GM12878 (cell line): Measurements from ENCODE around the gene CAVIN4.

ENCODE experiments used
- CHD4 ChIP-seq: fragments of 200-600 bp; sonication (generic); IDR thresholded peaks from 2 replicates; pipeline ENCODE4 v1.6.1; 2016; ENCODE audit warnings: mild to moderate bottlenecking
- CTCF ChIP-seq, 3 experiments: IDR thresholded peaks in 2 of 3; conservative IDR thresholded peaks in 1 of 3; 2 replicates each; pipeline ENCODE4 v1.5.1; 2011; ENCODE audit warnings: low read depth in 3 of 3, low read length in 3 of 3, mild to moderate bottlenecking in 3 of 3, control low read depth in 2 of 3, moderate library complexity in 2 of 3, inconsistent platforms in 1 of 3, mixed read lengths in 1 of 3; ENCODE audit not compliant: control insufficient read depth in 2 of 3, insufficient read depth in 1 of 3; ENCODE audit errors: extremely low read depth in 1 of 3
- EGR1 ChIP-seq, 2 experiments: IDR thresholded peaks; 1 replicate in 1 of 2; 2 replicates in 1 of 2; pipeline ENCODE4 v1.6.1; 2011 to 2012; ENCODE audit warnings: low read depth in 2 of 2, low read length in 2 of 2, borderline replicate concordance in 1 of 2, mild to moderate bottlenecking in 1 of 2, moderate library complexity in 1 of 2
- JUNB ChIP-seq: IDR thresholded peaks from 2 replicates; pipeline ENCODE4 v1.6.1; 2016; ENCODE audit warnings: antibody characterized with exemption, mild to moderate bottlenecking
- MAX ChIP-seq: IDR thresholded peaks from 2 replicates; pipeline ENCODE4 v1.6.1; 2012; ENCODE audit warnings: low read depth, low read length, improper control_type of control experiment
- MYC ChIP-seq: IDR thresholded peaks from 2 replicates; pipeline ENCODE4 v1.6.1; 2011; ENCODE audit warnings: mild to moderate bottlenecking, low read length, moderate library complexity, inconsistent platforms; ENCODE audit not compliant: insufficient read depth, insufficient replicate concordance, insufficient read length, severe bottlenecking
- PBX3 ChIP-seq: IDR thresholded peaks from 2 replicates; pipeline ENCODE4 v1.6.1; 2011; ENCODE audit warnings: mild to moderate bottlenecking, low read depth, low read length, moderate library complexity; ENCODE audit not compliant: insufficient replicate concordance
- POLR2A ChIP-seq: IDR thresholded peaks from 2 replicates; pipeline ENCODE4 v1.6.1; 2011; ENCODE audit warnings: low read depth, mild to moderate bottlenecking, low read length
- POLR2AphosphoS2 ChIP-seq: IDR thresholded peaks from 2 replicates; pipeline ENCODE4 v1.6.1; 2011; ENCODE audit warnings: low read depth, mild to moderate bottlenecking, low read length, improper control_type of control experiment, moderate library complexity
- RBBP5 ChIP-seq: fragments of 200-600 bp; sonication (generic); conservative IDR thresholded peaks from 2 replicates; pipeline ENCODE4 v1.6.1; 2016
- SUPT20H ChIP-seq: IDR thresholded peaks from 2 replicates; pipeline ENCODE4 v1.6.1; 2011; ENCODE audit warnings: low read depth, mild to moderate bottlenecking, low read length, moderate library complexity, borderline replicate concordance; ENCODE audit not compliant: control insufficient read depth
- ZNF274 ChIP-seq: IDR thresholded peaks from one replicate; pipeline ENCODE4 v1.8.0; 2011; ENCODE audit not compliant: insufficient read length, insufficient read depth
- ZNF687 ChIP-seq: fragments of 450-650 bp; IDR thresholded peaks from 2 replicates; pipeline ENCODE4 v1.6.1; 2017; ENCODE audit warnings: mild to moderate bottlenecking, moderate library complexity

- TF ChIP-seq PBX3 (no peak), SUPT20H (no peak), ZNF274 (no peak), MYC (no peak), CTCF (IDR thresholded peaks at IDR 0.05 in 2 of 3, conservative IDR thresholded peaks at IDR 0.05 in 1 of 3; ENCODE audit: control insufficient read depth in 2 of 3, extremely low read depth in 1 of 3, insufficient read depth in 1 of 3, low read depth in 3 of 3, low read length in 3 of 3) (no peak), RBBP5 (no peak), POLR2A (no peak), CHD4 (no peak), JUNB (no peak), EGR1 (IDR thresholded peaks at IDR 0.05; ENCODE audit: borderline replicate concordance in 1 of 2, low read depth in 2 of 2, low read length in 2 of 2) (no peak), MAX (no peak), ZNF687 (no peak), POLR2AphosphoS2 (no peak)
Measured at GRCh38 chr9:100623969-100624368, 46.1 kb downstream of the CAVIN4 start.
